Panc1 (cell line): ENCODE measurements around the gene ADA. TPM values are rescaled to one million over a fixed set of nuclear protein-coding genes. Genes with fewer than 3 reads are reported as not detected.
A peak's percentile ranks its signal among the peaks of the same experiment; 100 is the strongest.

ENCODE experiments used
- ATAC-seq: fragments of 200-7000 bp; cut with Tn5 transposase; 2 replicates; pipeline ENCODE4 v1.9.1; 2020; ENCODE audit warnings: mild to moderate bottlenecking, moderate library complexity
- BruUV-seq: library from RNA; stranded (reverse); fragments of 400-500 nt; replicated peaks from 2 replicates; lab custom pipeline; 2021; lab: Mats Ljungman, UMichigan
- CTCF ChIA-PET: fragments of 300-600 bp; sonication (Branson Sonifier 250); formaldehyde crosslinking; loops from one replicate; lab custom pipeline; 2022; ENCODE audit warnings: antibody characterized with exemption; lab: Charles Lee
- POLR2A ChIA-PET: fragments of 300-600 bp; sonication (Branson Sonifier 250); formaldehyde crosslinking; loops from one replicate; lab custom pipeline; 2022; ENCODE audit warnings: antibody characterized with exemption; lab: Charles Lee
- DNase-seq: peaks from one replicate; pipeline ENCODE4 v3.0.0-alpha.2; 2010; ENCODE audit warnings: low read depth, low spot score
- H3K27ac ChIP-seq: 2 replicates; pipeline ENCODE4 v1.5.1; 2011; ENCODE audit warnings: mild to moderate bottlenecking, low read length, inconsistent platforms
- H3K27me3 ChIP-seq: fragments of 200-500 bp; sonication (Bioruptor generic); 2 replicates; pipeline ENCODE4 v1.6.0; 2014; ENCODE audit warnings: low read length, inconsistent platforms; ENCODE audit not compliant: control insufficient read depth, insufficient read depth
- H3K36me3 ChIP-seq: fragments of 200-500 bp; sonication (Bioruptor generic); 2 replicates; pipeline ENCODE4 v1.5.1; 2014; ENCODE audit warnings: inconsistent platforms, mild to moderate bottlenecking, low read length, moderate library complexity; ENCODE audit not compliant: control insufficient read depth, insufficient read depth
- H3K4me1 ChIP-seq: 2 replicates; pipeline ENCODE4 v1.5.1; 2011; ENCODE audit warnings: inconsistent platforms, mild to moderate bottlenecking, low read length, moderate library complexity; ENCODE audit not compliant: control insufficient read depth, insufficient read depth
- H3K4me3 ChIP-seq, 2 experiments: 2 replicates each; pipeline ENCODE4 v1.5.1; 2011 to 2012; ENCODE audit warnings: low read depth in 2 of 2, low read length in 2 of 2, mild to moderate bottlenecking in 2 of 2, inconsistent platforms in 1 of 2, moderate library complexity in 1 of 2
- H3K9me3 ChIP-seq: fragments of 200-500 bp; sonication (Bioruptor generic); 2 replicates; pipeline ENCODE4 v1.5.1; 2014; ENCODE audit warnings: low read depth, mild to moderate bottlenecking, inconsistent platforms, low read length, moderate library complexity; ENCODE audit not compliant: control insufficient read depth, insufficient read depth
- CTCF ChIP-seq: fragments of 450-650 bp; IDR thresholded peaks from 2 replicates; pipeline ENCODE4 v1.5.1; 2017; ENCODE audit warnings: mild to moderate bottlenecking
- POLR2AphosphoS5 ChIP-seq: IDR thresholded peaks from 2 replicates; pipeline ENCODE4 v1.6.1; 2012; ENCODE audit warnings: mild to moderate bottlenecking, low read depth, low read length, moderate library complexity
- REST ChIP-seq, 2 experiments: IDR thresholded peaks; 2 replicates each; pipeline ENCODE4 v1.6.1; 2011 to 2012; ENCODE audit warnings: low read depth in 2 of 2, control low read depth in 1 of 2, low read length in 1 of 2, mild to moderate bottlenecking in 1 of 2, moderate library complexity in 1 of 2; ENCODE audit not compliant: insufficient read depth in 1 of 2
- SIN3A ChIP-seq: IDR thresholded peaks from 2 replicates; pipeline ENCODE4 v1.6.1; 2012; ENCODE audit warnings: low read depth, mild to moderate bottlenecking, low read length, moderate library complexity, borderline replicate concordance; ENCODE audit not compliant: insufficient read depth
- TCF7L2 ChIP-seq: IDR thresholded peaks from 2 replicates; pipeline ENCODE4 v1.6.1; 2011; ENCODE audit warnings: mild to moderate bottlenecking, low read depth, low read length, inconsistent platforms
- in situ Hi-C: cut with HindIII; loops from 2 replicates; pipeline ENCODE4 v1.10.0; 2016; ENCODE audit warnings: low sequenced_read_pairs, low pct_unique_long_range_greater_than_20kb
- intact Hi-C: fragments of 100-400 bp; cut with micrococcal nuclease; formaldehyde crosslinking; loops from one replicate; pipeline ENCODE4 v1.10.0; 2022; ENCODE audit not compliant: unreplicated experiment
- total RNA-seq: library from RNA; stranded (reverse); gene quantifications from one replicate; pipeline ENCODE4 v1.2.1, GENCODE V29; 2021; ENCODE audit not compliant: unreplicated experiment

The ADA gene
- total RNA-seq, 1 experiment from 2014 or later = 53.8 TPM

GRCh38 chr20:44596876-44597275 is 54.6 kb downstream of the ADA start:
- BruUV-seq = no TSS peak
- Histone ChIP-seq H3K36me3 (no peaks in the 10 kb centered on the region), H3K4me3 (no peak overlapping the region), H3K27ac (peak overlapping the region; percentile 10), H3K27me3 (no peaks in the 10 kb centered on the region), H3K9me3 (no peaks in the 10 kb centered on the region), H3K4me1 (peaks cover 34% of the 10 kb centered on the region)
- TF ChIP-seq POLR2AphosphoS5 = no peak
- TF ChIP-seq SIN3A = no peak
- TF ChIP-seq REST (IDR thresholded peaks at IDR 0.05; ENCODE audit: insufficient read depth in 1 of 2, low read depth in 2 of 2, low read length in 1 of 2) = no peak
- TF ChIP-seq CTCF = no peak
- no peak for TF ChIP-seq TCF7L2
- CTCF ChIA-PET = interaction anchor here (0.6 kb wide), 1 partner anchor 213 kb away, joined by 4 read pairs; no protein-coding TSS in a partner anchor
- POLR2A ChIA-PET = no interaction called here
- DNase-seq (no peak), ATAC-seq (no peak)
- intact Hi-C loops (no loop called here), in situ Hi-C loops (no loop called here)

GRCh38 chr20:44596010-44596409 is 55.5 kb downstream of the ADA start:
- no peaks in the 10 kb centered on the region for H3K9me3 ChIP-seq
- intact Hi-C loops = no loop called here
- H3K4me3 ChIP-seq = no peak overlapping the region
- CTCF ChIA-PET = no interaction called here
- no peaks in the 10 kb centered on the region for H3K27me3 ChIP-seq
- no peak for TF ChIP-seq REST (IDR thresholded peaks at IDR 0.05; ENCODE audit: insufficient read depth in 1 of 2, low read depth in 2 of 2, low read length in 1 of 2)
- TF ChIP-seq TCF7L2 = no peak
- no peak for TF ChIP-seq POLR2AphosphoS5
- TF ChIP-seq CTCF = no peak
- TF ChIP-seq SIN3A = no peak
- in situ Hi-C loops = no loop called here
- peak; percentile 70 for DNase-seq
- peak overlapping the region; percentile 10 for H3K27ac ChIP-seq
- H3K36me3 ChIP-seq = no peaks in the 10 kb centered on the region
- no TSS peak for BruUV-seq
- peaks cover 26% of the 10 kb centered on the region for H3K4me1 ChIP-seq
- ATAC-seq = peak; percentile 36
- POLR2A ChIA-PET = no interaction called here
